IPS DF 6.9 (cell line): ENCODE data around the gene HERC3.
"Not testable (repeated sequence)": the region's sequence is repeated elsewhere in the genome, so short reads cannot be mapped to it uniquely, and the experiment has no call there.

Source experiments
- DNase-seq: peaks from one replicate; pipeline ENCODE4 v3.0.0-alpha.2; 2013; ENCODE audit warnings: low read depth, low spot score
- H3K27ac ChIP-seq: one replicate; pipeline ENCODE4 v1.5.1; 2013; ENCODE audit warnings: low read length, control low read depth
- H3K27me3 ChIP-seq: 2 replicates; pipeline ENCODE4 v1.6.1; 2013; ENCODE audit warnings: mild to moderate bottlenecking, low read length; ENCODE audit not compliant: control insufficient read depth, insufficient read depth
- H3K36me3 ChIP-seq: 2 replicates; pipeline ENCODE4 v1.6.1; 2013; ENCODE audit warnings: low read length; ENCODE audit not compliant: control insufficient read depth, insufficient read depth
- H3K4me1 ChIP-seq: 2 replicates; pipeline ENCODE4 v1.6.1; 2013; ENCODE audit warnings: low read length; ENCODE audit not compliant: control insufficient read depth, insufficient read depth
- H3K4me3 ChIP-seq: 2 replicates; pipeline ENCODE4 v1.5.1; 2013; ENCODE audit warnings: mild to moderate bottlenecking, low read length
- H3K9me3 ChIP-seq: 2 replicates; pipeline ENCODE4 v1.6.1; 2013; ENCODE audit warnings: low read length, inconsistent platforms; ENCODE audit not compliant: control insufficient read depth, insufficient read depth
- WGBS: extraction: QIAGEN DNeasy Blood & Tissue Kit; methylation state at CpG from one replicate; pipeline ENCODE4 v1.1.7; 2013; ENCODE audit warnings: mixed read lengths, missing lambda C conversion rate; ENCODE audit not compliant: insufficient read length, insufficient coverage; 5-methylcytosine and 5-hydroxymethylcytosine counted together

The HERC3 gene

DNA sequence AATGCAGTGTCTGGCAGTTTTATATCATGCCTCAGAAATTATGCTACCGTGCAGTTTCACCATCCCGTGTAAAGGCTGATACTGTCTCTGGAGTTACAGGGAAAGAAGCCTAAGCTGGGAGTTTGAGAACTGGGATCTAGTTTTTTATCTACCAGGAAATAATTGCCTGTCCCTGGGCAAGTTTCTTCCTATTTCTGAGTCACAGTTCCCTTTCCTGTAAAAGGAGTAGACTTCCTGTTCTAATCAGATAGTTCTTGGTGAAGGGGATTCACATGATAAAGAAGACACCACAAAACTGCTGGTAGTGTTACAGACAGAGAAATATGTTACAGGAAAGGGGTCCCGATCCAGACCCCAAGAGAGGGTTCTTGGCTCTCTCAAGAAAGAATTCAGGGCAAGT is 17.1 kb downstream of the HERC3 start:
- Histone ChIP-seq H3K4me1 (no peaks in the 10 kb centered on the region), H3K27me3 (no peaks in the 10 kb centered on the region), H3K9me3 (no peaks in the 10 kb centered on the region), H3K36me3 (no peaks in the 10 kb centered on the region), H3K4me3 (no peak overlapping the region), H3K27ac (no peak overlapping the region)
- no peak for DNase-seq
- no CpG with 5 or more reads among the region's 3 CpGs for WGBS

DNA sequence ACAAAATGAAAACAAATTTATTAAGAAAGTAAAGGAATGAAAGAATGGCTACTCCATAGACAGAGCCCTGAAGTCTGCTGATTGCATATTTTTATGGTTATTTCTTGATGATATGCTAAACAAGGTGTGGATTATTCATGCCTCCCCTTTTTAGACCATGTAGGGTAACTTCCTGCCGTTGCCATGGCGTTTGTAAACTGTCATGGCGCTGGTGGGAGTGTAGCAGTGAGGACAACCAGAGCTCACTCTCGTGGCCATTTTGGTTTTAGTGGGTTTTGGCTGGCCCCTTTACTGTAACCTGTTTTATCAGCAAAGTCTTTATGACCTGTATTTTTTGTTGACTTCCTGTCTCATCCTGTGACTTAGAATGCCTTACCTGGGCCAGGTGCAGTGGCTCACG is 17.5 kb downstream of the HERC3 start:
- not testable (repeated sequence) for H3K4me3 ChIP-seq, H3K27me3 ChIP-seq, H3K9me3 ChIP-seq, DNase-seq, H3K36me3 ChIP-seq, H3K27ac ChIP-seq, H3K4me1 ChIP-seq
- no CpG with 5 or more reads among the region's 5 CpGs for WGBS

DNA sequence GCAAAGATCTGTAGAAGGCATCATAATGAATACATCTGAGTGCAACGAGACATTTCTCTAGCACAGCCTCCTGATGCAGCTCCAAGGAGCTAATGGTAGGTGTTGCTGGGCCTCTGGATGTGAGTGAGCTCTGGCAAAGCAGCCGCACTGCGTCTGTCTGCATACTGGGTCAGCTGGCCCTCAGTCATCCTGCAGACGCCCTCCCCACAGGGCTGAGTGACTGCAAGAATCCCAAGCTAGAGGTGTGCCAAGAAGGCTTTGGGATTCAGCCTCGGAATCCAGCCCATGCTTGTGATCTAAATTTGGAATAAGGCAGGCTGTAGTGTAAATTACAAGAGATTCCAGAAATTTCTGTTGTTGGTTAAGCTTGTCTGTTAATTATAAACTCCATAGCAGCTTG is 18.5 kb downstream of the HERC3 start:
- WGBS: no CpG with 5 or more reads among the region's 5 CpGs

DNA sequence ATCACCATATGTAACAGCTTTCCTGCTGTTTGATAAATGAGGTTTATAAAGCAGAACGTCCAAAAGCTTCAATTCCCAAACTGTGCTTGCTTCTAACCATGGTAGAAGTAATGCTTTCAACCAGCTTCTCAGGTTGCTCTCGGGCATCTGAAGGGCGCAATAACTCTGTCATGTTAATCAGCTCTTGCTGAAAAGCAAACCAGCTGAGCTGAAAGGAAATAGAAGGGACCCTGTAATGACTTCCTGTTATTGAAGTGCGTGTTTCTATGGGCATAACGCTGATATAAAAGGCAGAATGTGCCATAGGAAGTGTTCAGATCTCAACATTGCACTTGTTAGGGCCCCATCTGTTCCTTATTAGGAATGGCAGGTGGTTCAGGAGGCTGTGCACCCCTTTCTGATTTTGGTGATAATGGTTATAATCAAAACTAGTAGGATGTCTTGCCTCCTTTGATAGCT is 21.2 kb downstream of the HERC3 start:
- no peak overlapping the region for H3K4me3 ChIP-seq
- DNase-seq: no peak

More for the DNA sequence above, 18.5 kb downstream of the HERC3 start:
- no peak for DNase-seq
- no peaks in the 10 kb centered on the region for H3K4me1 ChIP-seq
- no peaks in the 10 kb centered on the region for H3K9me3 ChIP-seq
- H3K4me3 ChIP-seq: no peak overlapping the region
- no peaks in the 10 kb centered on the region for H3K27me3 ChIP-seq
- no peak overlapping the region for H3K27ac ChIP-seq
- H3K36me3 ChIP-seq: no peaks in the 10 kb centered on the region

GRCh38 chr4:88614058-88614457 is 21.8 kb downstream of the HERC3 start:
- H3K4me1 ChIP-seq: no peaks in the 10 kb centered on the region
- no peaks in the 10 kb centered on the region for H3K9me3 ChIP-seq
- H3K27ac ChIP-seq: no peak overlapping the region
- DNase-seq: no peak
- no peak overlapping the region for H3K4me3 ChIP-seq
- H3K27me3 ChIP-seq: no peaks in the 10 kb centered on the region
- 100% methylated on average over 1 of the region's 1 CpG for whole genome bisulfite sequencing
- no peaks in the 10 kb centered on the region for H3K36me3 ChIP-seq

More for the DNA sequence above, 21.2 kb downstream of the HERC3 start:
- no CpG with 5 or more reads among the region's 5 CpGs for WGBS
- no peaks in the 10 kb centered on the region for H3K4me1 ChIP-seq
- H3K27me3 ChIP-seq: no peaks in the 10 kb centered on the region
- H3K27ac ChIP-seq: no peak overlapping the region
- no peaks in the 10 kb centered on the region for H3K9me3 ChIP-seq
- H3K36me3 ChIP-seq: no peaks in the 10 kb centered on the region

- H3K4me3 ChIP-seq: no peak overlapping the region
- no peaks in the 10 kb centered on the region for H3K36me3 ChIP-seq
- H3K27ac ChIP-seq: no peak overlapping the region
- WGBS: no CpG with 5 or more reads among the region's 4 CpGs
- H3K4me1 ChIP-seq: no peaks in the 10 kb centered on the region
- no peaks in the 10 kb centered on the region for H3K9me3 ChIP-seq
- no peaks in the 10 kb centered on the region for H3K27me3 ChIP-seq
- no peak for DNase-seq
Measured at GRCh38 chr4:88616275-88617150, 24.2 kb downstream of the HERC3 start.

DNA sequence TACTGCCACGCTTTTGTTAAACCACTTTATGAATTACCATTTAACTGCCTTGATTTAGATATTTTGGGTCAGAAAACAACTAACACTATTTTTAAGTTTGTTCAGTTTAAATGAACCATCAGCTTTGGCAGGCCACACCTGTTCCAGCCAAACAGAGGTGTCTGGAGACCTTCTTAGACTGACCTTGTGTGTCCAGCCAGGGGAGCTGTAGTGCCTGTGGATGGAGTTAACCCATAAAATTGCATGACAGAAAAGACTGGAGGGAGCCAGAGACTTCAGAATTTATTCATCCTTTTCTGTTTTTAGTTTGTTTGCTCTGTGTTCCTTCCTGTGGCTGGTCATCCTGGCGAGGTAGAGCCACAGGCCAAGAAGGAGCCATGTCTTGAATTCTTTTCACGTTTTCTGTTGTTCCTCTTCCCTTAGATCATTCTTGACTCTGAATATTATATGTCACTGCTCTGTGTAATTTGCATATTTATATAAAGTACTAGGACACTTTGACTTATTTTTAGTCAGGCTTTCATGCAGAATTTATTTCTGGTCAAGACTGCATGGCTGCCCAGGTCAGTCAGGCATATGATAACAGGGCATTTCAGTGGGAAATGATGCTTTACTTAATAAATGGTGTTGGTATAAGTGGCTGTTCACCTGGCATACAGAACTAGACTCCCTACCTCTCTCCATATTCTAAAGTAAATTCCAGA is 26.7 kb downstream of the HERC3 start:
- Histone ChIP-seq H3K4me1 (no peaks in the 10 kb centered on the region), H3K27me3 (no peaks in the 10 kb centered on the region), H3K27ac (no peak overlapping the region), H3K36me3 (no peaks in the 10 kb centered on the region), H3K9me3 (no peaks in the 10 kb centered on the region), H3K4me3 (no peak overlapping the region)
- no CpG with 5 or more reads among the region's 3 CpGs for WGBS
- no peak for DNase-seq

GRCh38 chr4:88619971-88620370 is 27.7 kb downstream of the HERC3 start:
- H3K4me3 ChIP-seq: no peak overlapping the region
- H3K27me3 ChIP-seq: no peaks in the 10 kb centered on the region
- no peaks in the 10 kb centered on the region for H3K4me1 ChIP-seq
- H3K9me3 ChIP-seq: no peaks in the 10 kb centered on the region
- no peak overlapping the region for H3K27ac ChIP-seq
- no peak for DNase-seq
- no peaks in the 10 kb centered on the region for H3K36me3 ChIP-seq
- WGBS: no CpG with 5 or more reads among the region's 1 CpG

- H3K36me3 ChIP-seq: no peaks in the 10 kb centered on the region
- H3K4me3 ChIP-seq: no peak overlapping the region
- no peak overlapping the region for H3K27ac ChIP-seq
- H3K4me1 ChIP-seq: no peaks in the 10 kb centered on the region
- DNase-seq: no peak
- WGBS: no CpG with 5 or more reads among the region's 2 CpGs
- no peaks in the 10 kb centered on the region for H3K9me3 ChIP-seq
- H3K27me3 ChIP-seq: no peaks in the 10 kb centered on the region
Measured at GRCh38 chr4:88621763-88622327, 29.6 kb downstream of the HERC3 start.

GRCh38 chr4:88623097-88623496 is 30.8 kb downstream of the HERC3 start:
- no peak overlapping the region for H3K4me3 ChIP-seq
- H3K4me1 ChIP-seq: no peaks in the 10 kb centered on the region
- no CpG with 5 or more reads among the region's 3 CpGs for WGBS
- no peaks in the 10 kb centered on the region for H3K9me3 ChIP-seq
- no peak overlapping the region for H3K27ac ChIP-seq
- H3K36me3 ChIP-seq: no peaks in the 10 kb centered on the region
- H3K27me3 ChIP-seq: no peaks in the 10 kb centered on the region
- DNase-seq: no peak
